ENCODE data around the gene SCT.

DNA sequence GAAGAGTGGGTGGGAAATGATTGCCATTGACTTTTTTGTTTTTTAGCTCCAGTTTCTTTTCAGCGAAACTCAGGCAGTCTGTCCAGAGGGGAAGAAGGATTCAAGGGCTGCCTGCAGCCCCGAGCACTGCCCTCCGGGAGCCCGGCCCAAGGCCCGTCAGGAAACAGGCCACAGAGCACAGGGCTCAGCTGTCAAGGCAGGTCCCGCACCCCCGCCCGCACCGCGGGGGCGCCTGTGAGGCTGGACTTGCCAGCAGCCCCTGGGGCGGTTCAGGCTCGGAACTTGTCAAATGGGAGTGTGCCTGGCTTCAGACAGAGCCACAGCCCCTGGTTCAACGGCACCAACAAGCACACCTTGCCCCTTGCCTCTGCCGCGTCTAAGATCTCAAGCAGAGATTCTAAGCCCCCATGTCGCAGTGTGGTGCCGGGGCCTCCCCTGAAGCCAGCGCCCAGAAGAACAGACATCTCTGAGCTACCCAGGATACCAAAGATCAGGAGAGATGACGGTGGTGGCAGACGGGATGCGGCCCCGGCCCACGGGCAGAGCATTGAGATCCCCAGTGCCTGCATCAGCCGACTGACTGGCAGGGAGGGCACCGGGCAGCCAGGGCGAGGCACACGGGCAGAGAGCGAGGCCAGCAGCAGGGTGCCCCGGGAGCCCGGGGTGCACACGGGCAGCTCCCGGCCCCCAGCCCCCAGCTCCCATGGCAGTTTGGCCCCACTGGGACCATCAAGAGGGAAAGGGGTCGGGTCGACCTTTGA is 19.8 kb downstream of the SCT start:
- no peak for TF ChIP-seq GTF2F1 (IDR thresholded peaks at IDR 0.05; ENCODE audit: borderline replicate concordance, low read depth, low read length)
- no peak for TF ChIP-seq MAFK (IDR thresholded peaks at IDR 0.05; ENCODE audit: low read depth, low read length)
- no peak for TF ChIP-seq EZH2 (IDR thresholded peaks at IDR 0.05; ENCODE audit: low read depth, low read length, severe bottlenecking)
- no peak for TF ChIP-seq TAF1 (IDR thresholded peaks at IDR 0.05; ENCODE audit: low read depth, low read length)
- TF ChIP-seq CEBPB (IDR thresholded peaks at IDR 0.05; ENCODE audit: low read depth, low read length), result no peak
- no peak for TF ChIP-seq POLR2AphosphoS5 (IDR thresholded peaks at IDR 0.05; ENCODE audit: low read depth, low read length)
- TF ChIP-seq BACH1 (IDR thresholded peaks at IDR 0.05; ENCODE audit: low read length), result no peak
- TF ChIP-seq RAD21 (IDR thresholded peaks at IDR 0.05 in 1 of 2, conservative IDR thresholded peaks at IDR 0.05 in 1 of 2; ENCODE audit: low read depth in 2 of 2, low read length in 2 of 2), result no peak
- TF ChIP-seq, protein P1, sequence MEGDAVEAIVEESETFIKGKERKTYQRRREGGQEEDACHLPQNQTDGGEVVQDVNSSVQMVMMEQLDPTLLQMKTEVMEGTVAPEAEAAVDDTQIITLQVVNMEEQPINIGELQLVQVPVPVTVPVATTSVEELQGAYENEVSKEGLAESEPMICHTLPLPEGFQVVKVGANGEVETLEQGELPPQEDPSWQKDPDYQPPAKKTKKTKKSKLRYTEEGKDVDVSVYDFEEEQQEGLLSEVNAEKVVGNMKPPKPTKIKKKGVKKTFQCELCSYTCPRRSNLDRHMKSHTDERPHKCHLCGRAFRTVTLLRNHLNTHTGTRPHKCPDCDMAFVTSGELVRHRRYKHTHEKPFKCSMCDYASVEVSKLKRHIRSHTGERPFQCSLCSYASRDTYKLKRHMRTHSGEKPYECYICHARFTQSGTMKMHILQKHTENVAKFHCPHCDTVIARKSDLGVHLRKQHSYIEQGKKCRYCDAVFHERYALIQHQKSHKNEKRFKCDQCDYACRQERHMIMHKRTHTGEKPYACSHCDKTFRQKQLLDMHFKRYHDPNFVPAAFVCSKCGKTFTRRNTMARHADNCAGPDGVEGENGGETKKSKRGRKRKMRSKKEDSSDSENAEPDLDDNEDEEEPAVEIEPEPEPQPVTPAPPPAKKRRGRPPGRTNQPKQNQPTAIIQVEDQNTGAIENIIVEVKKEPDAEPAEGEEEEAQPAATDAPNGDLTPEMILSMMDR (IDR thresholded peaks at IDR 0.05; ENCODE audit: control extremely low read depth in 1 of 3, insufficient read depth in 1 of 3, low read depth in 1 of 3, low read length in 3 of 3), result no peak
- no peak for TF ChIP-seq POLR2A (IDR thresholded peaks at IDR 0.05; ENCODE audit: control extremely low read depth in 1 of 2, low read depth in 2 of 2, low read length in 2 of 2)
- TF ChIP-seq CREB1 (IDR thresholded peaks at IDR 0.05), result no peak
- no peak for TF ChIP-seq MAX (IDR thresholded peaks at IDR 0.05)
- TF ChIP-seq ZNF274 (IDR thresholded peaks at IDR 0.05; ENCODE audit: borderline replicate concordance, extremely low read depth, low read length), result no peak
